ENCODE measurements around the gene SIT1. TPM values are rescaled to one million over a fixed set of nuclear protein-coding genes. Genes with fewer than 3 reads are reported as not detected.

SIT1 gene
- total RNA-seq, 1 donor from 2014 or later: not detected

GRCh38 chr9:35682051-35682450, 31.3 kb upstream of the SIT1 start:
- Mint-ChIP-seq H3K36me3 (peaks cover 12% of the 10 kb centered on the region), H3K4me1 (ENCODE audit: unreplicated experiment) (peaks cover 26% of the 10 kb centered on the region), H3K27ac (peak overlapping the region; percentile 48), H3K9me3 (no peaks in the 10 kb centered on the region), H3K27me3 (no peaks in the 10 kb centered on the region), H3K4me3 (no peak overlapping the region)
- no peak for TF ChIP-seq CTCF (conservative IDR thresholded peaks at IDR 0.05)
- no peak for DNase-seq (ENCODE audit: extremely low spot score, unreplicated experiment)

GRCh38 chr9:35681341-35682002, 30.7 kb upstream of the SIT1 start:
- H3K4me3 Mint-ChIP-seq: no peak overlapping the region
- TF ChIP-seq CTCF (conservative IDR thresholded peaks at IDR 0.05): no peak

GRCh38 chr9:35680331-35681105, 29.8 kb upstream of the SIT1 start:
- Mint-ChIP-seq H3K27me3 (peaks cover 3% of the 10 kb centered on the region), H3K36me3 (peaks cover 9% of the 10 kb centered on the region), H3K27ac (no peak overlapping the region), H3K4me1 (ENCODE audit: unreplicated experiment) (peaks cover 27% of the 10 kb centered on the region), H3K4me3 (no peak overlapping the region), H3K9me3 (no peaks in the 10 kb centered on the region)
- TF ChIP-seq CTCF (conservative IDR thresholded peaks at IDR 0.05): no peak
- DNase-seq (ENCODE audit: extremely low spot score, unreplicated experiment): no peak

More at GRCh38 chr9:35681341-35682002, 30.7 kb upstream of the SIT1 start:
- Mint-ChIP-seq H3K27ac (peak overlapping the region; percentile 48), H3K4me1 (ENCODE audit: unreplicated experiment) (peaks cover 24% of the 10 kb centered on the region), H3K9me3 (no peaks in the 10 kb centered on the region), H3K27me3 (peaks cover under 1% of the 10 kb centered on the region), H3K36me3 (peaks cover 12% of the 10 kb centered on the region)
- no peak for DNase-seq (ENCODE audit: extremely low spot score, unreplicated experiment)

GRCh38 chr9:35679766-35680330, 29.1 kb upstream of the SIT1 start:
- Mint-ChIP-seq H3K27ac (no peak overlapping the region), H3K36me3 (peaks cover 9% of the 10 kb centered on the region), H3K9me3 (no peaks in the 10 kb centered on the region), H3K27me3 (peaks cover 3% of the 10 kb centered on the region), H3K4me3 (no peak overlapping the region), H3K4me1 (ENCODE audit: unreplicated experiment) (peaks cover 27% of the 10 kb centered on the region)
- DNase-seq (ENCODE audit: extremely low spot score, unreplicated experiment): no peak
- no peak for TF ChIP-seq CTCF (conservative IDR thresholded peaks at IDR 0.05)

GRCh38 chr9:35679091-35679490, 28.4 kb upstream of the SIT1 start:
- Mint-ChIP-seq H3K27ac (no peak overlapping the region), H3K27me3 (peaks cover 10% of the 10 kb centered on the region), H3K36me3 (peaks cover 9% of the 10 kb centered on the region), H3K4me1 (ENCODE audit: unreplicated experiment) (peaks cover 27% of the 10 kb centered on the region), H3K9me3 (no peaks in the 10 kb centered on the region), H3K4me3 (peak overlapping the region; percentile 14)
- TF ChIP-seq CTCF (conservative IDR thresholded peaks at IDR 0.05): no peak
- DNase-seq (ENCODE audit: extremely low spot score, unreplicated experiment): no peak
